Measurements from ENCODE around the gene NHLH2. TPM values are rescaled to one million over a fixed set of nuclear protein-coding genes. Genes with fewer than 3 reads are reported as not detected.

The NHLH2 gene
- total RNA-seq, 1 experiment from 2014 or later: not detected

DNA sequence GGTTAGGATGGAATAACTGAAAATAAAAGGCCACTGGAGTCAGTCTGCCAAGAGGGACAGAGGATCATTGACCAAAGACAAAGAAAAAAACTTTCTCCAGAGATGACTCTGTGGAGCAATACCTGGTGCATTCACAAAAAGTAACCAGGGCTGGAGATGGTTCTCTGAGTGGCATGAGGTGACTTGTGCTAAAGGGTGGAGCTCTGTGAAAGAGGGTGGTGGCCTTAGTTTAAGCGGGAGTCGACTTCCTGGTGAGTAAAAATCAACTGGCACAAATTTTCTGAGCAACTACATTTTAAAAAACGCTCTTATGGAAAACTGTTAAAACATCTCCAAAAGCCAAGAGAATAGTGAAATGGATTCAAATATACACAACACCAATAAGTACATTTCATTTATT is 10.0 kb downstream of the NHLH2 start:
- ATAC-seq: no peak
- CTCF ChIA-PET: no interaction called here
- no peaks in the 10 kb centered on the region for H4K20me1 ChIP-seq (ENCODE audit: insufficient read depth)
- no peak overlapping the region for H3K4me2 ChIP-seq (ENCODE audit: low read length)
- intact Hi-C loops (cut with micrococcal nuclease): no loop called here
- no peaks in the 10 kb centered on the region for H3K36me3 ChIP-seq (ENCODE audit: control insufficient read depth in 1 of 2, insufficient read depth in 2 of 2, low read length in 2 of 2)
- H3K4me3 ChIP-seq (replicated peaks in 1 of 2; ENCODE audit: low read depth in 1 of 2, low read length in 2 of 2): no peak overlapping the region
- DNase-seq (ENCODE audit: low read depth, low spot score): no peak
- H3K27ac ChIP-seq (ENCODE audit: low read depth, low read length): no peak overlapping the region
- peaks cover 9 to 15% of the 10 kb centered on the region in 2 experiments; a peak in 3 of 4 replicates for H3K4me1 ChIP-seq (ENCODE audit: control insufficient read depth in 1 of 2, insufficient read depth in 2 of 2, low read length in 2 of 2)
- RAD21 ChIA-PET (ENCODE audit: low non-redundant PET in 1 of 2, low total read pairs in 2 of 2, uncharacterized antibody in 2 of 2, unreplicated experiment in 2 of 2): no interaction called here
- H3K9ac ChIP-seq (ENCODE audit: low read length): no peak overlapping the region
- H3K9me3 ChIP-seq (ENCODE audit: control insufficient read depth in 1 of 2, insufficient read depth in 1 of 2, low read depth in 1 of 2, low read length in 2 of 2): no peaks in the 10 kb centered on the region
- TF ChIP-seq TCF7L2 (IDR thresholded peaks at IDR 0.05; ENCODE audit: borderline replicate concordance, extremely low read depth, insufficient read depth, insufficient read length): no peak
- no peak for TF ChIP-seq EZH2phosphoT487 (IDR thresholded peaks at IDR 0.05; ENCODE audit: borderline replicate concordance)
- TF ChIP-seq EGR1 (IDR thresholded peaks at IDR 0.05; ENCODE audit: low read depth): no peak
- TF ChIP-seq ATF3 (IDR thresholded peaks at IDR 0.05): no peak
- no peak for TF ChIP-seq ELF1 (IDR thresholded peaks at IDR 0.05; ENCODE audit: borderline replicate concordance, low read depth)
- TF ChIP-seq SIN3A (IDR thresholded peaks at IDR 0.05; ENCODE audit: low read depth): no peak
- TF ChIP-seq, protein P1, sequence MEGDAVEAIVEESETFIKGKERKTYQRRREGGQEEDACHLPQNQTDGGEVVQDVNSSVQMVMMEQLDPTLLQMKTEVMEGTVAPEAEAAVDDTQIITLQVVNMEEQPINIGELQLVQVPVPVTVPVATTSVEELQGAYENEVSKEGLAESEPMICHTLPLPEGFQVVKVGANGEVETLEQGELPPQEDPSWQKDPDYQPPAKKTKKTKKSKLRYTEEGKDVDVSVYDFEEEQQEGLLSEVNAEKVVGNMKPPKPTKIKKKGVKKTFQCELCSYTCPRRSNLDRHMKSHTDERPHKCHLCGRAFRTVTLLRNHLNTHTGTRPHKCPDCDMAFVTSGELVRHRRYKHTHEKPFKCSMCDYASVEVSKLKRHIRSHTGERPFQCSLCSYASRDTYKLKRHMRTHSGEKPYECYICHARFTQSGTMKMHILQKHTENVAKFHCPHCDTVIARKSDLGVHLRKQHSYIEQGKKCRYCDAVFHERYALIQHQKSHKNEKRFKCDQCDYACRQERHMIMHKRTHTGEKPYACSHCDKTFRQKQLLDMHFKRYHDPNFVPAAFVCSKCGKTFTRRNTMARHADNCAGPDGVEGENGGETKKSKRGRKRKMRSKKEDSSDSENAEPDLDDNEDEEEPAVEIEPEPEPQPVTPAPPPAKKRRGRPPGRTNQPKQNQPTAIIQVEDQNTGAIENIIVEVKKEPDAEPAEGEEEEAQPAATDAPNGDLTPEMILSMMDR (IDR thresholded peaks at IDR 0.05 in 2 of 3, conservative IDR thresholded peaks at IDR 0.05 in 1 of 3; ENCODE audit: borderline replicate concordance in 1 of 3, insufficient read depth in 1 of 3, low read depth in 2 of 3, low read length in 2 of 3): no peak
- TF ChIP-seq POLR2AphosphoS5 (IDR thresholded peaks at IDR 0.05; ENCODE audit: low read depth, low read length): no peak
- BruUV-seq (replicated peaks): no TSS peak
- POLR2A ChIA-PET: no interaction called here
- H3K79me2 ChIP-seq (ENCODE audit: insufficient read depth, low read length): no peaks in the 10 kb centered on the region
- peak overlapping the region; percentile 5 for H2AFZ ChIP-seq (ENCODE audit: low read depth, low read length, poor library complexity, severe bottlenecking)
- no peaks in the 10 kb centered on the region for H3K27me3 ChIP-seq (ENCODE audit: insufficient read depth, low read length)
- no peaks in the 10 kb centered on the region for H3K9me2 ChIP-seq (ENCODE audit: insufficient read depth)

- DNase-seq (ENCODE audit: low read depth, low spot score) (no peak), ATAC-seq (peak; percentile 77)
- Histone ChIP-seq H3K4me1 (ENCODE audit: control insufficient read depth in 1 of 2, insufficient read depth in 2 of 2, low read length in 2 of 2) (peaks cover 9 to 15% of the 10 kb centered on the region in 2 experiments; a peak in 3 of 4 replicates), H3K4me3 (replicated peaks in 1 of 2; ENCODE audit: low read depth in 1 of 2, low read length in 2 of 2) (no peak overlapping the region), H3K9ac (ENCODE audit: low read length) (no peak overlapping the region), H3K79me2 (ENCODE audit: insufficient read depth, low read length) (no peaks in the 10 kb centered on the region), H3K36me3 (ENCODE audit: control insufficient read depth in 1 of 2, insufficient read depth in 2 of 2, low read length in 2 of 2) (no peaks in the 10 kb centered on the region), H3K9me3 (ENCODE audit: control insufficient read depth in 1 of 2, insufficient read depth in 1 of 2, low read depth in 1 of 2, low read length in 2 of 2) (no peaks in the 10 kb centered on the region), H3K27ac (ENCODE audit: low read depth, low read length) (no peak overlapping the region), H3K27me3 (ENCODE audit: insufficient read depth, low read length) (no peaks in the 10 kb centered on the region), H3K4me2 (ENCODE audit: low read length) (peak overlapping the region; percentile 40), H2AFZ (ENCODE audit: low read depth, low read length, poor library complexity, severe bottlenecking) (peak overlapping the region; percentile 90), H3K9me2 (ENCODE audit: insufficient read depth) (no peaks in the 10 kb centered on the region), H4K20me1 (ENCODE audit: insufficient read depth) (no peaks in the 10 kb centered on the region)
- ChIA-PET CTCF (no interaction called here), POLR2A (no interaction called here), RAD21 (ENCODE audit: low non-redundant PET in 1 of 2, low total read pairs in 2 of 2, uncharacterized antibody in 2 of 2, unreplicated experiment in 2 of 2) (no interaction called here)
- BruUV-seq (replicated peaks): no TSS peak
- intact Hi-C loops (cut with micrococcal nuclease): no loop called here
- TF ChIP-seq CEBPB (IDR thresholded peaks at IDR 0.05; ENCODE audit: low read depth): no peak
- no peak for TF ChIP-seq EZH2 (IDR thresholded peaks at IDR 0.05)
- no peak for TF ChIP-seq ZFX (IDR thresholded peaks at IDR 0.05)
- no peak for TF ChIP-seq FOSL1 (IDR thresholded peaks at IDR 0.05; ENCODE audit: low read depth)
- TF ChIP-seq TCF7L2 (IDR thresholded peaks at IDR 0.05; ENCODE audit: borderline replicate concordance, extremely low read depth, insufficient read depth, insufficient read length): no peak
- no peak for TF ChIP-seq SP1 (IDR thresholded peaks at IDR 0.05; ENCODE audit: low read depth)
- TF ChIP-seq JUND (IDR thresholded peaks at IDR 0.05): no peak
- TF ChIP-seq SRF (IDR thresholded peaks at IDR 0.05; ENCODE audit: low read depth): no peak
- TF ChIP-seq, protein P2, sequence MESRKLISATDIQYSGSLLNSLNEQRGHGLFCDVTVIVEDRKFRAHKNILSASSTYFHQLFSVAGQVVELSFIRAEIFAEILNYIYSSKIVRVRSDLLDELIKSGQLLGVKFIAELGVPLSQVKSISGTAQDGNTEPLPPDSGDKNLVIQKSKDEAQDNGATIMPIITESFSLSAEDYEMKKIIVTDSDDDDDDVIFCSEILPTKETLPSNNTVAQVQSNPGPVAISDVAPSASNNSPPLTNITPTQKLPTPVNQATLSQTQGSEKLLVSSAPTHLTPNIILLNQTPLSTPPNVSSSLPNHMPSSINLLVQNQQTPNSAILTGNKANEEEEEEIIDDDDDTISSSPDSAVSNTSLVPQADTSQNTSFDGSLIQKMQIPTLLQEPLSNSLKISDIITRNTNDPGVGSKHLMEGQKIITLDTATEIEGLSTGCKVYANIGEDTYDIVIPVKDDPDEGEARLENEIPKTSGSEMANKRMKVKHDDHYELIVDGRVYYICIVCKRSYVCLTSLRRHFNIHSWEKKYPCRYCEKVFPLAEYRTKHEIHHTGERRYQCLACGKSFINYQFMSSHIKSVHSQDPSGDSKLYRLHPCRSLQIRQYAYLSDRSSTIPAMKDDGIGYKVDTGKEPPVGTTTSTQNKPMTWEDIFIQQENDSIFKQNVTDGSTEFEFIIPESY (IDR thresholded peaks at IDR 0.05; ENCODE audit: extremely low read depth, insufficient replicate concordance, low read length): no peak
- no peak for TF ChIP-seq ATF3 (IDR thresholded peaks at IDR 0.05)
- no peak for TF ChIP-seq RAD21 (IDR thresholded peaks at IDR 0.05; ENCODE audit: low read depth)
These were observed 11.0 kb downstream of the NHLH2 start for GRCh38 chr1:115829947-115830346.

All from HCT116 (cell line).